Heart left ventricle (tissue), 16 donors: ENCODE data around the gene ADAM17. TPM values are rescaled to one million over a fixed set of nuclear protein-coding genes. Genes with fewer than 3 reads are reported as not detected.

Source experiments
- ATAC-seq, 4 donors: fragments of 200-7000 bp; cut with Tn5 transposase; one replicate each; pipeline ENCODE4 v1.9.1; 2020 to 2022; ENCODE audit warnings: moderate library complexity in 4 of 4, mild to moderate bottlenecking in 3 of 4, moderate number of reproducible peaks in 1 of 4
- DNase-seq, 5 donors: peaks; one replicate each; pipeline ENCODE4 v3.0.0-alpha.2; 2020
- H3K27ac ChIP-seq, 12 donors: fragments of 200-600 bp; sonication (generic) in 4 of 12; one replicate each; pipeline versions ENCODE4 v1.5.0 to v1.8.0; 2016 to 2022; ENCODE audit warnings: mild to moderate bottlenecking in 2 of 12
- H3K27me3 ChIP-seq, 9 donors: fragments of 200-600 bp; sonication (generic) in 2 of 9; one replicate each; pipeline versions ENCODE4 v1.5.1 to v1.8.0; 2016 to 2022; ENCODE audit warnings: mild to moderate bottlenecking in 3 of 9
- H3K36me3 ChIP-seq, 9 donors: fragments of 200-600 bp; sonication (generic) in 2 of 9; one replicate each; pipeline versions ENCODE4 v1.5.0 to v1.8.0; 2018 to 2022; ENCODE audit warnings: mild to moderate bottlenecking in 2 of 9
- H3K4me1 ChIP-seq, 12 donors: fragments of 200-600 bp; sonication (generic) in 4 of 12; one replicate each; pipeline versions ENCODE4 v1.5.0 to v1.8.0; 2016 to 2022; ENCODE audit warnings: mild to moderate bottlenecking in 3 of 12
- H3K4me3 ChIP-seq, 12 donors: fragments of 200-600 bp; sonication (generic) in 4 of 12; one replicate each; pipeline versions ENCODE4 v1.5.0 to v1.8.0; 2017 to 2022; ENCODE audit warnings: mild to moderate bottlenecking in 9 of 12, moderate library complexity in 4 of 12
- H3K9me3 ChIP-seq, 12 donors: fragments of 200-600 bp; sonication (generic) in 4 of 12; one replicate each; pipeline versions ENCODE4 v1.5.0 to v1.8.0; 2016 to 2022; ENCODE audit warnings: mild to moderate bottlenecking in 1 of 12
- CTCF ChIP-seq, 12 donors: fragments of 200-600 bp; sonication (generic) in 4 of 12; IDR thresholded peaks; one replicate each; pipeline versions ENCODE4 v1.5.0 to v1.8.0; 2018 to 2022; ENCODE audit warnings: antibody characterized with exemption in 12 of 12, mild to moderate bottlenecking in 5 of 12
- POLR2A ChIP-seq, 2 donors: fragments of 450-650 bp; IDR thresholded peaks; one replicate each; pipeline ENCODE4 v1.6.1; 2017; ENCODE audit warnings: antibody characterized with exemption in 2 of 2, mild to moderate bottlenecking in 2 of 2, moderate library complexity in 2 of 2
- WGBS, 4 donors: extraction: QIAGEN DNeasy Blood & Tissue Kit in 2 of 4; methylation state at CpG; one replicate each; pipeline versions ENCODE4 v1.1.5 to v1.1.7; 2013 to 2018; 5-methylcytosine and 5-hydroxymethylcytosine counted together
- intact Hi-C, 10 donors: fragments of 100-400 bp; cut with DNase I; formaldehyde crosslinking; loops; one replicate each; pipeline versions ENCODE4 v1.11.1 to v1.14.2; 2022
- polyA plus RNA-seq, 2 donors: library from polyadenylated mRNA; stranded (reverse); fragments of 200-250 nt; gene quantifications; one replicate each; pipeline ENCODE4 v1.2.3, GENCODE V29; 2013
- total RNA-seq, 9 donors: library from RNA; depleted of rRNA in 2 of 9; stranded (reverse); fragments of >200 nt in 2 of 9; fragmentation: NEBNext Ultra II Directional in 3 of 9; extraction: Animal tissue kit (Norgen Biotek cat#: 25700) in 3 of 9; gene quantifications; one replicate each; pipeline versions ENCODE4 v1.1.0 to v1.2.4, GENCODE V29; 2016 to 2023
- donor health status: ischemic (EF 13 %, LVEDD 7.1; RV severe dilation, severe dysfunction).
- donor health status: healthy with polysubstance abuse.
- donor health status: DM: no; HTN: yes; CAD: no.
- donor health status: DM: no; HTN: no; CAD: no.
- donor health status: ischemic (EF 25% LVEDD 6.9; RV normal size, moderate dysfunction).
- donor health status: ischemic (EF 25% LVEDD 5.7; RV mildly dilated, moderate dysfunction).
- donor health status: healthy.
- donor health status: DM: yes; HTN: yes; CAD: no.
- donor health status: ischemic (EF 35%, LVEDD 5.7; RV mildly dilated, moderate dysfunction).
- donor health status: nonischemic (EF 11% LVEDD 7.7; RV severe dilation, severe dysfunction).
- donor health status: DM: yes; HTN: yes; CAD: no.
- donor health status: PGD.
- donor health status: ischemic (EF 29% LVEDD 5.4; RV normal size, mild dysfunction).
- donor health status: nonischemic (EF 23%, LVEDD 6.1; RV moderate dilation, normal function).

The ADAM17 gene
- total and polyA plus RNA-seq, 11 donors, result 6.5 to 22.4 (median 15.0) TPM

GRCh38 chr2:9467687-9468086, 87.9 kb downstream of the ADAM17 start:
- WGBS, 4 donors, result 82 to 90% (median 90%) methylated on average over 10 of the region's 10 CpGs
- H3K9me3 ChIP-seq, result no peaks in the 10 kb centered on the region
- H3K36me3 ChIP-seq, result peaks cover 0 to 70% (median 29%) of the 10 kb centered on the region in 9 donors
- ATAC-seq, result no peak
- H3K4me1 ChIP-seq, result peaks cover 0 to 7% (median 0%) of the 10 kb centered on the region in 12 donors
- H3K4me3 ChIP-seq, result no peak overlapping the region
- H3K27ac ChIP-seq, result no peak overlapping the region
- DNase-seq, result no peak
- no peaks in the 10 kb centered on the region for H3K27me3 ChIP-seq
- TF ChIP-seq CTCF (IDR thresholded peaks at IDR 0.05) (no peak), POLR2A (IDR thresholded peaks at IDR 0.05) (no peak)
- intact Hi-C loops, result no loop called here

- ATAC-seq (no peak), DNase-seq (no peak)
- peaks cover 0 to 7% (median 0%) of the 10 kb centered on the region in 12 donors for H3K4me1 ChIP-seq
- H3K27me3 ChIP-seq, result no peaks in the 10 kb centered on the region
- TF ChIP-seq CTCF (IDR thresholded peaks at IDR 0.05), result no peak
- no peak for TF ChIP-seq POLR2A (IDR thresholded peaks at IDR 0.05)
- no peak overlapping the region for H3K27ac ChIP-seq
- H3K9me3 ChIP-seq, result no peaks in the 10 kb centered on the region
- 76 to 96% (median 87%) methylated on average over 33 to 46 of the region's 46 CpGs for WGBS, 4 donors
- peaks cover 0 to 75% (median 33%) of the 10 kb centered on the region in 9 donors for H3K36me3 ChIP-seq
- intact Hi-C loops, result no loop called here
- H3K4me3 ChIP-seq, result no peak overlapping the region
Measured at GRCh38 chr2:9466147-9466683, 89.4 kb downstream of the ADAM17 start.

- intact Hi-C loops, result no loop called here
- ATAC-seq, result no peak
- WGBS, 4 donors, result 69 to 98% (median 83%) methylated on average over 7 of the region's 7 CpGs
Measured at GRCh38 chr2:9465170-9465569, 90.5 kb downstream of the ADAM17 start.

GRCh38 chr2:9463698-9464034, 92.0 kb downstream of the ADAM17 start:
- Histone ChIP-seq H3K36me3 (peaks cover 0 to 82% (median 50%) of the 10 kb centered on the region in 9 donors), H3K4me3 (no peak overlapping the region), H3K4me1 (peaks cover 0 to 7% (median 0%) of the 10 kb centered on the region in 12 donors), H3K27ac (no peak overlapping the region), H3K9me3 (no peaks in the 10 kb centered on the region), H3K27me3 (no peaks in the 10 kb centered on the region)
- DNase-seq (no peak), ATAC-seq (no peak)
- 76 to 91% (median 79%) methylated on average over 7 of the region's 7 CpGs for WGBS, 4 donors
- no peak for TF ChIP-seq CTCF (IDR thresholded peaks at IDR 0.05)
- no peak for TF ChIP-seq POLR2A (IDR thresholded peaks at IDR 0.05)
- intact Hi-C loops, result no loop called here

More at GRCh38 chr2:9465170-9465569, 90.5 kb downstream of the ADAM17 start:
- H3K27me3 ChIP-seq, result no peaks in the 10 kb centered on the region
- no peak for DNase-seq
- H3K9me3 ChIP-seq, result no peaks in the 10 kb centered on the region
- H3K4me3 ChIP-seq, result no peak overlapping the region
- peaks cover 0 to 7% (median 0%) of the 10 kb centered on the region in 12 donors for H3K4me1 ChIP-seq
- no peak overlapping the region for H3K27ac ChIP-seq
- TF ChIP-seq POLR2A (IDR thresholded peaks at IDR 0.05), result no peak
- H3K36me3 ChIP-seq, result peaks cover 0 to 78% (median 44%) of the 10 kb centered on the region in 9 donors
